Hepatocyte (in vitro differentiated cells): ENCODE results near the gene CTSW.

Experiments used
- CTCF ChIP-seq: fragments of 200-600 bp; sonication (generic); IDR thresholded peaks from 2 replicates; pipeline ENCODE4 v1.5.1; 2016; ENCODE audit warnings: antibody characterized with exemption, mild to moderate bottlenecking; ENCODE audit not compliant: poor library complexity
- EZH2 ChIP-seq: fragments of 200-600 bp; sonication (generic); IDR thresholded peaks from 2 replicates; pipeline ENCODE4 v1.6.1; 2016; ENCODE audit warnings: antibody characterized with exemption, mild to moderate bottlenecking, borderline replicate concordance
- EZH2phosphoT487 ChIP-seq: fragments of 200-600 bp; sonication (generic); IDR thresholded peaks from one replicate; pipeline ENCODE4 v1.6.1; 2018; ENCODE audit warnings: antibody characterized with exemption, mild to moderate bottlenecking, low read depth, moderate library complexity; ENCODE audit not compliant: unreplicated experiment, severe bottlenecking

DNA sequence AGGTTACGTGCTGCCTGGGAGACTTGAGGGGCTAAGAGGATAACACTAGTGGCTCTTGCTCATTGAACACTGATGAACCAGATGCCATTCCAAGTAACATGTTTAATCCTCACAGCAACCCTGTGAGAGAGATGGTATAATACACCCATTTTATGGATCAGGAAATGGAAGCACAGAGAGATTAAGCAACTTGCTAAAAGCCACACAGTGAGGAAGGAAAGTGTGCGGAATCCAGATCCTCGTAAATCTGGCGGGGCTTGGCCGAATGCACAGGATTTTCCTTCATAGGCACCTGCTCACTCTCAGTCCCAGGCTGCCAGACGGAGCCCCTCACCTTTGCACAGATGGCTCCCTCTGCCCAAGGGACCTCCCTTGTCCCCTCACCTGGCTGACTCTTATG lies 28.2 kb downstream of the CTSW start:
- no peak for TF ChIP-seq CTCF
- TF ChIP-seq EZH2 = no peak
- no peak for TF ChIP-seq EZH2phosphoT487
